Stomach smooth muscle (tissue), 2 donors: ENCODE measurements around the gene BRS3.

Source experiments
- H3K27ac ChIP-seq: one replicate; pipeline ENCODE4 v1.7.0; 2013; ENCODE audit warnings: mild to moderate bottlenecking, low read length, inconsistent platforms
- H3K27me3 ChIP-seq, 2 donors: one replicate each; pipeline ENCODE4 v1.7.0; 2013; ENCODE audit warnings: low read length in 2 of 2; ENCODE audit not compliant: insufficient read depth in 2 of 2, control insufficient read depth in 1 of 2
- H3K36me3 ChIP-seq, 2 donors: one replicate each; pipeline ENCODE4 v1.7.0; 2013; ENCODE audit warnings: low read length in 2 of 2; ENCODE audit not compliant: control insufficient read depth in 2 of 2, insufficient read depth in 2 of 2
- H3K4me1 ChIP-seq: one replicate; pipeline ENCODE4 v1.7.0; 2013; ENCODE audit warnings: low read length; ENCODE audit not compliant: control insufficient read depth, insufficient read depth
- H3K4me3 ChIP-seq, 2 donors: one replicate each; pipeline ENCODE4 v1.7.0; 2013; ENCODE audit warnings: low read length in 2 of 2
- H3K9ac ChIP-seq, 2 donors: one replicate each; pipeline ENCODE4 v1.7.0; 2013; ENCODE audit warnings: low read length in 2 of 2, mild to moderate bottlenecking in 1 of 2
- H3K9me3 ChIP-seq, 2 donors: one replicate each; pipeline ENCODE4 v1.7.0; 2013; ENCODE audit warnings: low read length in 2 of 2; ENCODE audit not compliant: control insufficient read depth in 2 of 2
- donor health status: healthy.
- donor health status: Pancreatic carcinoma.

Gene BRS3

GRCh38 chrX:136457303-136457917 is 30.3 kb upstream of the BRS3 start:
- H3K27ac ChIP-seq = no peak overlapping the region
- H3K36me3 ChIP-seq = no peaks in the 10 kb centered on the region
- H3K9me3 ChIP-seq = no peaks in the 10 kb centered on the region
- no peaks in the 10 kb centered on the region for H3K4me1 ChIP-seq
- no peaks in the 10 kb centered on the region for H3K27me3 ChIP-seq
- H3K9ac ChIP-seq = no peak overlapping the region
- no peak overlapping the region for H3K4me3 ChIP-seq

GRCh38 chrX:136464589-136464988 is 23.2 kb upstream of the BRS3 start:
- Histone ChIP-seq H3K27me3 (peaks cover 0 to 3% of the 10 kb centered on the region in 2 donors), H3K4me3 (no peak overlapping the region), H3K27ac (no peak overlapping the region), H3K36me3 (no peaks in the 10 kb centered on the region), H3K4me1 (no peaks in the 10 kb centered on the region), H3K9me3 (no peaks in the 10 kb centered on the region), H3K9ac (no peak overlapping the region)

- Histone ChIP-seq H3K4me1 (no peaks in the 10 kb centered on the region), H3K36me3 (no peaks in the 10 kb centered on the region), H3K9ac (no peak overlapping the region), H3K9me3 (no peaks in the 10 kb centered on the region), H3K27me3 (peaks cover 0 to 13% of the 10 kb centered on the region in 2 donors), H3K4me3 (no peak overlapping the region), H3K27ac (no peak overlapping the region)
Observed at GRCh38 chrX:136467303-136467702, 20.4 kb upstream of the BRS3 start.

- H3K9ac ChIP-seq = no peak overlapping the region
- H3K27ac ChIP-seq = no peak overlapping the region
- H3K4me1 ChIP-seq = no peaks in the 10 kb centered on the region
- H3K9me3 ChIP-seq = no peaks in the 10 kb centered on the region
- H3K27me3 ChIP-seq = peaks cover 0 to 18% of the 10 kb centered on the region in 2 donors
- no peak overlapping the region for H3K4me3 ChIP-seq
- no peaks in the 10 kb centered on the region for H3K36me3 ChIP-seq
Observed at GRCh38 chrX:136468391-136469103, 19.2 kb upstream of the BRS3 start.

- no peak overlapping the region for H3K9ac ChIP-seq
- no peak overlapping the region for H3K27ac ChIP-seq
- no peaks in the 10 kb centered on the region for H3K9me3 ChIP-seq
- H3K36me3 ChIP-seq = no peaks in the 10 kb centered on the region
- no peak overlapping the region for H3K4me3 ChIP-seq
- H3K4me1 ChIP-seq = no peaks in the 10 kb centered on the region
- peaks cover 0 to 20% of the 10 kb centered on the region in 2 donors for H3K27me3 ChIP-seq
Observed at GRCh38 chrX:136473663-136474062, 14.1 kb upstream of the BRS3 start.

GRCh38 chrX:136475236-136475635 is 12.5 kb upstream of the BRS3 start:
- Histone ChIP-seq H3K4me3 (no peak overlapping the region), H3K27ac (no peak overlapping the region), H3K36me3 (no peaks in the 10 kb centered on the region), H3K27me3 (peaks cover 0 to 20% of the 10 kb centered on the region in 2 donors), H3K9ac (no peak overlapping the region), H3K9me3 (no peaks in the 10 kb centered on the region), H3K4me1 (no peaks in the 10 kb centered on the region)

- Histone ChIP-seq H3K36me3 (no peaks in the 10 kb centered on the region), H3K27me3 (peaks cover 0 to 20% of the 10 kb centered on the region in 2 donors), H3K9ac (no peak overlapping the region), H3K27ac (no peak overlapping the region), H3K4me3 (no peak overlapping the region), H3K4me1 (no peaks in the 10 kb centered on the region), H3K9me3 (no peaks in the 10 kb centered on the region)
Observed at GRCh38 chrX:136476501-136476900, 11.2 kb upstream of the BRS3 start.

GRCh38 chrX:136477026-136477425 is 10.7 kb upstream of the BRS3 start:
- Histone ChIP-seq H3K9me3 (no peaks in the 10 kb centered on the region), H3K27me3 (peaks cover 0 to 17% of the 10 kb centered on the region in 2 donors), H3K4me1 (no peaks in the 10 kb centered on the region), H3K36me3 (no peaks in the 10 kb centered on the region), H3K27ac (no peak overlapping the region), H3K4me3 (no peak overlapping the region), H3K9ac (no peak overlapping the region)

- H3K9me3 ChIP-seq = no peaks in the 10 kb centered on the region
- H3K27ac ChIP-seq = no peak overlapping the region
- H3K36me3 ChIP-seq = no peaks in the 10 kb centered on the region
- H3K27me3 ChIP-seq = peaks cover 0 to 17% of the 10 kb centered on the region in 2 donors
- no peak overlapping the region for H3K9ac ChIP-seq
- no peak overlapping the region for H3K4me3 ChIP-seq
- no peaks in the 10 kb centered on the region for H3K4me1 ChIP-seq
Observed at GRCh38 chrX:136480383-136480782, 7.4 kb upstream of the BRS3 start.

- no peak overlapping the region for H3K4me3 ChIP-seq
- H3K9me3 ChIP-seq = no peaks in the 10 kb centered on the region
- no peaks in the 10 kb centered on the region for H3K36me3 ChIP-seq
- peaks cover 0 to 21% of the 10 kb centered on the region in 2 donors for H3K27me3 ChIP-seq
- H3K9ac ChIP-seq = no peak overlapping the region
- H3K27ac ChIP-seq = no peak overlapping the region
- H3K4me1 ChIP-seq = no peaks in the 10 kb centered on the region
Observed at GRCh38 chrX:136488706-136489105, 959 bp downstream of the BRS3 start.

- Histone ChIP-seq H3K4me3 (no peak overlapping the region), H3K27ac (no peak overlapping the region), H3K9ac (no peak overlapping the region), H3K9me3 (no peaks in the 10 kb centered on the region), H3K4me1 (no peaks in the 10 kb centered on the region), H3K36me3 (no peaks in the 10 kb centered on the region), H3K27me3 (peaks cover 0 to 14% of the 10 kb centered on the region in 2 donors)
Observed at GRCh38 chrX:136491832-136492231, 4.1 kb downstream of the BRS3 start.
